PC-3 (cell line): ENCODE data around the gene IFT57. TPM values are rescaled to one million over a fixed set of nuclear protein-coding genes. Genes with fewer than 3 reads are reported as not detected.
A peak's percentile ranks its signal among the peaks of the same experiment; 100 is the strongest.

Experiments
- ATAC-seq: fragments of 200-7000 bp; cut with Tn5 transposase; 2 replicates; pipeline ENCODE4 v1.9.1; 2020; ENCODE audit warnings: mild to moderate bottlenecking, moderate library complexity
- BruUV-seq: library from RNA; stranded (reverse); fragments of 400-500 nt; replicated peaks from 2 replicates; lab custom pipeline; 2021; lab: Mats Ljungman, UMichigan
- CTCF ChIA-PET: fragments of 300-600 bp; sonication (Branson Sonifier 250); formaldehyde crosslinking; loops from one replicate; lab custom pipeline; 2022; ENCODE audit warnings: antibody characterized with exemption; lab: Charles Lee
- POLR2A ChIA-PET: fragments of 300-600 bp; sonication (Branson Sonifier 250); formaldehyde crosslinking; loops from one replicate; lab custom pipeline; 2022; ENCODE audit warnings: antibody characterized with exemption; ENCODE audit not compliant: unreplicated experiment; lab: Charles Lee
- DNase-seq: peaks from one replicate; pipeline ENCODE4 v3.0.0-alpha.2; 2015
- H2AFZ ChIP-seq: fragments of 300-600 bp; sonication (generic); 2 replicates; pipeline ENCODE4 v1.6.0; 2016; ENCODE audit warnings: antibody characterized with exemption, low read length
- H3F3A ChIP-seq: fragments of 300-600 bp; sonication (generic); one replicate; pipeline ENCODE4 v1.6.0; 2017; ENCODE audit warnings: antibody characterized with exemption, low read length, control low read depth, mild to moderate bottlenecking; ENCODE audit not compliant: unreplicated experiment
- H3K27ac ChIP-seq: fragments of 300-600 bp; sonication (generic); 2 replicates; pipeline ENCODE4 v1.5.1; 2016; ENCODE audit warnings: mild to moderate bottlenecking, low read length
- H3K27me3 ChIP-seq: fragments of 300-600 bp; sonication (generic); 2 replicates; pipeline ENCODE4 v1.6.1; 2016; ENCODE audit warnings: low read length, mixed read lengths
- H3K36me3 ChIP-seq: fragments of 300-600 bp; sonication (generic); 2 replicates; pipeline ENCODE4 v1.6.1; 2016; ENCODE audit warnings: low read depth, mixed run types, low read length, mixed read lengths
- H3K4me1 ChIP-seq: fragments of 300-600 bp; sonication (generic); 2 replicates; pipeline ENCODE4 v1.5.1; 2016; ENCODE audit warnings: low read length; ENCODE audit not compliant: insufficient read depth
- H3K4me2 ChIP-seq: fragments of 300-600 bp; sonication (generic); 2 replicates; pipeline ENCODE4 v1.6.0; 2016; ENCODE audit warnings: low read length
- H3K4me3 ChIP-seq: fragments of 300-600 bp; sonication (generic); 2 replicates; pipeline ENCODE4 v1.5.1; 2016; ENCODE audit warnings: mild to moderate bottlenecking, low read length, mixed read lengths
- H3K79me2 ChIP-seq: fragments of 300-600 bp; sonication (generic); 2 replicates; pipeline ENCODE4 v1.6.1; 2017; ENCODE audit warnings: low read length, mixed read lengths
- H3K9ac ChIP-seq: fragments of 300-600 bp; sonication (generic); 2 replicates; pipeline ENCODE4 v1.6.0; 2016; ENCODE audit warnings: mild to moderate bottlenecking, low read length
- H3K9me2 ChIP-seq: fragments of 300-600 bp; sonication (generic); replicated peaks from 2 replicates; pipeline ENCODE4 v1.6.1; 2016; ENCODE audit warnings: mixed run types, low read length, mixed read lengths
- H3K9me3 ChIP-seq: fragments of 300-600 bp; sonication (generic); 2 replicates; pipeline ENCODE4 v1.6.1; 2016; ENCODE audit warnings: low read length, mixed read lengths
- H4K20me1 ChIP-seq: fragments of 300-600 bp; sonication (generic); 2 replicates; pipeline ENCODE4 v1.6.1; 2016; ENCODE audit warnings: low read length, mixed read lengths
- EZH2 ChIP-seq: fragments of 300-600 bp; sonication (generic); IDR thresholded peaks from one replicate; pipeline ENCODE4 v1.6.1; 2017; ENCODE audit warnings: antibody characterized with exemption, mild to moderate bottlenecking, low read length; ENCODE audit not compliant: unreplicated experiment
- EZH2phosphoT487 ChIP-seq: fragments of 300-600 bp; sonication (generic); IDR thresholded peaks from 2 replicates; pipeline ENCODE4 v1.6.1; 2018; ENCODE audit warnings: mild to moderate bottlenecking, antibody characterized with exemption, low read length, borderline replicate concordance
- intact Hi-C: fragments of 100-400 bp; cut with micrococcal nuclease; formaldehyde crosslinking; loops from 2 replicates; pipeline ENCODE4 v1.9.0; 2023
- total RNA-seq: library from RNA; depleted of rRNA; stranded (reverse); fragments of >200 nt; gene quantifications from 2 replicates; pipeline ENCODE4 v1.2.3, GENCODE V29; 2014
- TF ChIP-seq, protein P1 (sequence below): fragments of 300-600 bp; sonication (generic); conservative IDR thresholded peaks from 2 replicates; pipeline ENCODE4 v1.5.1; 2017; ENCODE audit warnings: antibody characterized with exemption, low read depth, mild to moderate bottlenecking, low read length

The IFT57 gene
- total RNA-seq, 1 experiment from 2014 or later = 54.0 TPM

GRCh38 chr3:108255131-108255530 is 32.9 kb upstream of the IFT57 start:
- no peak overlapping the region for H3K4me2 ChIP-seq
- no peak overlapping the region for H3K4me3 ChIP-seq
- H3F3A ChIP-seq = no peaks in the 10 kb centered on the region
- H3K9ac ChIP-seq = no peak overlapping the region
- no peaks in the 10 kb centered on the region for H3K9me3 ChIP-seq
- POLR2A ChIA-PET = no interaction called here
- TF ChIP-seq EZH2phosphoT487 (no peak), EZH2 (no peak)
- TF ChIP-seq, protein P1, sequence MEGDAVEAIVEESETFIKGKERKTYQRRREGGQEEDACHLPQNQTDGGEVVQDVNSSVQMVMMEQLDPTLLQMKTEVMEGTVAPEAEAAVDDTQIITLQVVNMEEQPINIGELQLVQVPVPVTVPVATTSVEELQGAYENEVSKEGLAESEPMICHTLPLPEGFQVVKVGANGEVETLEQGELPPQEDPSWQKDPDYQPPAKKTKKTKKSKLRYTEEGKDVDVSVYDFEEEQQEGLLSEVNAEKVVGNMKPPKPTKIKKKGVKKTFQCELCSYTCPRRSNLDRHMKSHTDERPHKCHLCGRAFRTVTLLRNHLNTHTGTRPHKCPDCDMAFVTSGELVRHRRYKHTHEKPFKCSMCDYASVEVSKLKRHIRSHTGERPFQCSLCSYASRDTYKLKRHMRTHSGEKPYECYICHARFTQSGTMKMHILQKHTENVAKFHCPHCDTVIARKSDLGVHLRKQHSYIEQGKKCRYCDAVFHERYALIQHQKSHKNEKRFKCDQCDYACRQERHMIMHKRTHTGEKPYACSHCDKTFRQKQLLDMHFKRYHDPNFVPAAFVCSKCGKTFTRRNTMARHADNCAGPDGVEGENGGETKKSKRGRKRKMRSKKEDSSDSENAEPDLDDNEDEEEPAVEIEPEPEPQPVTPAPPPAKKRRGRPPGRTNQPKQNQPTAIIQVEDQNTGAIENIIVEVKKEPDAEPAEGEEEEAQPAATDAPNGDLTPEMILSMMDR = no peak
- no peaks in the 10 kb centered on the region for H3K9me2 ChIP-seq
- CTCF ChIA-PET = no interaction called here
- ATAC-seq (no peak), DNase-seq (no peak)
- no peaks in the 10 kb centered on the region for H4K20me1 ChIP-seq
- intact Hi-C loops = no loop called here
- no peaks in the 10 kb centered on the region for H3K27me3 ChIP-seq
- no peaks in the 10 kb centered on the region for H3K79me2 ChIP-seq
- H2AFZ ChIP-seq = no peak overlapping the region
- no peak overlapping the region for H3K27ac ChIP-seq
- peaks cover 5% of the 10 kb centered on the region; the same call in 1 of the 2 replicates for H3K4me1 ChIP-seq
- BruUV-seq = no TSS peak
- no peaks in the 10 kb centered on the region for H3K36me3 ChIP-seq

DNA sequence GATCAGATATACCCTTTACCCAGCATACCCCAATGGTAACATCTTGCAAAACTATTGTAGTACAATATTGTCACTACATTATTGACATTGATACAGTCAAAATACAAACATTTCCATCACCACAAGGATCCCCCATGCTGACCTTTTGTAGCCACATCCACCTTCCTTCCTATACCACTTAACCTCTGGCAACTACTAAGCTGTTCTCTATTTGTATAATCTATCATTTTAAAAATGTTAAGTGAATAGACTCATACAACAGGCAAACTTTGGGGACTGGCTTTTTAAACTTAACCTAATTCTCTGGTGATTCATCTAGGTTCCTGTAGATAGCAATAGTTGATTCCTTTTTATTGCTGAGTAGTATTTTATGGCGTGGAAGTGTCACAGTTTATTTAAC is 29.6 kb upstream of the IFT57 start:
- Histone ChIP-seq H3K36me3 (no peaks in the 10 kb centered on the region), H3F3A (no peaks in the 10 kb centered on the region), H3K4me1 (peaks cover 5% of the 10 kb centered on the region; the same call in 1 of the 2 replicates), H3K9me2 (no peaks in the 10 kb centered on the region), H2AFZ (no peak overlapping the region), H3K79me2 (no peaks in the 10 kb centered on the region), H3K4me3 (no peak overlapping the region), H3K9ac (no peak overlapping the region), H3K27me3 (no peaks in the 10 kb centered on the region), H3K9me3 (no peaks in the 10 kb centered on the region), H3K27ac (no peak overlapping the region), H4K20me1 (no peaks in the 10 kb centered on the region), H3K4me2 (no peak overlapping the region)
- ATAC-seq = peak; percentile 79
- CTCF ChIA-PET = interaction anchor here (0.6 kb wide), 1 partner anchor 591 kb away, joined by 4 read pairs; no protein-coding TSS in a partner anchor
- POLR2A ChIA-PET = no interaction called here
- BruUV-seq = no TSS peak
- TF ChIP-seq, protein P1 = no peak
- TF ChIP-seq EZH2phosphoT487 (no peak), EZH2 (no peak)
- DNase-seq = peak; percentile 62
- intact Hi-C loops = no loop called here

DNA sequence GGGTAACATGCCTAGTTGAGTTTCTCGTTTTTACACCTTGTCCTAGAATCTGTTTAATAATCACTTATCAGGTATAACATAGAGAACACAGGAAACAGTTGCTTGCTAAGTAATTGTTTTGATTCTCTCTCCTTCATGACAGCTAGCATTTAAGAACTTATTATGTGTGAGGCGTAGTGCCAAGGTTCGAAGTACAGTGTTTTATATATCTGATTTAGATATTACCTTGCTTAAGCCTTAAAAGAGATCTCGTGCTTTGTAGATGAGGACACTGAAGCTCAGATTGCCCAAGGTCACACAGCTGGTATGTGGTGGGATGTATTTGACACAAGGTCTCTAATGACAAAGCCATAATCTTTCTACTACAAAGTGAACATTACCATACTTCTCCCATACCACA is 29.0 kb upstream of the IFT57 start:
- Histone ChIP-seq H3K36me3 (no peaks in the 10 kb centered on the region), H3K27me3 (no peaks in the 10 kb centered on the region), H2AFZ (no peak overlapping the region), H3K79me2 (no peaks in the 10 kb centered on the region), H3F3A (no peaks in the 10 kb centered on the region), H3K27ac (no peak overlapping the region), H4K20me1 (no peaks in the 10 kb centered on the region), H3K4me3 (no peak overlapping the region), H3K4me2 (no peak overlapping the region), H3K4me1 (peaks cover 5% of the 10 kb centered on the region; the same call in 1 of the 2 replicates), H3K9me2 (no peaks in the 10 kb centered on the region), H3K9me3 (no peaks in the 10 kb centered on the region), H3K9ac (no peak overlapping the region)
- intact Hi-C loops = no loop called here
- TF ChIP-seq EZH2 = no peak
- TF ChIP-seq EZH2phosphoT487 = no peak
- TF ChIP-seq, protein P1 = no peak
- CTCF ChIA-PET = interaction anchor here (0.6 kb wide), 1 partner anchor 591 kb away, joined by 4 read pairs; no protein-coding TSS in a partner anchor
- DNase-seq (no peak), ATAC-seq (no peak)
- BruUV-seq = no TSS peak
- POLR2A ChIA-PET = interaction anchor here (0.6 kb wide), 1 partner anchor 103 kb away, joined by 3 read pairs; no protein-coding TSS in a partner anchor
